GM21717 (cell line): ENCODE results near the gene ZIC1.

ENCODE experiments used
- ATAC-seq: cut with Tn5 transposase; IDR thresholded peaks from one replicate; pipeline ENCODE4 v1.9.1; 2021; ENCODE audit warnings: mild to moderate bottlenecking, moderate library complexity; ENCODE audit not compliant: unreplicated experiment

The ZIC1 gene

GRCh38 chr3:147408188-147409100 lies 721 bp upstream of the ZIC1 start:
- ATAC-seq, result no peak

- no peak for ATAC-seq
Observed at GRCh38 chr3:147410116-147410525, 956 bp downstream of the ZIC1 start.

GRCh38 chr3:147410526-147411237 lies 1.5 kb downstream of the ZIC1 start:
- no peak for ATAC-seq

GRCh38 chr3:147411238-147411814 lies 2.2 kb downstream of the ZIC1 start:
- no peak for ATAC-seq

GRCh38 chr3:147411815-147412241 lies 2.7 kb downstream of the ZIC1 start:
- no peak for ATAC-seq

GRCh38 chr3:147412261-147412916 lies 3.2 kb downstream of the ZIC1 start:
- ATAC-seq, result no peak

- no peak for ATAC-seq
Observed at GRCh38 chr3:147412917-147413685, 3.9 kb downstream of the ZIC1 start.

GRCh38 chr3:147413686-147414389 lies 4.7 kb downstream of the ZIC1 start:
- no peak for ATAC-seq

GRCh38 chr3:147414390-147415138 lies 5.4 kb downstream of the ZIC1 start:
- no peak for ATAC-seq

GRCh38 chr3:147415286-147415685 lies 6.1 kb downstream of the ZIC1 start:
- ATAC-seq, result no peak

GRCh38 chr3:147415874-147416273 lies 6.7 kb downstream of the ZIC1 start:
- no peak for ATAC-seq

- no peak for ATAC-seq
Observed at GRCh38 chr3:147416931-147417330, 7.8 kb downstream of the ZIC1 start.

- ATAC-seq, result no peak
Observed at GRCh38 chr3:147417551-147418295, 8.6 kb downstream of the ZIC1 start.

- no peak for ATAC-seq
Observed at GRCh38 chr3:147418371-147418781, 9.2 kb downstream of the ZIC1 start.

GRCh38 chr3:147418808-147419701 lies 9.9 kb downstream of the ZIC1 start:
- no peak for ATAC-seq

GRCh38 chr3:147419781-147420224 lies 10.6 kb downstream of the ZIC1 start:
- no peak for ATAC-seq
